Activated naive CD4-positive, alpha-beta T cell treated with anti-CD3 and anti-CD28 coated beads for 36 hours (primary cell): ENCODE results near the gene CCR6. TPM values are rescaled to one million over a fixed set of nuclear protein-coding genes. Genes with fewer than 3 reads are reported as not detected.

Experiments
- CTCF ChIA-PET: fragments of 350-600 bp; sonication (Branson Sonifier 250); formaldehyde crosslinking; loops from one replicate; lab custom pipeline; 2021; ENCODE audit warnings: antibody characterized with exemption; lab: Charles Lee
- DNase-seq: peaks from one replicate; pipeline ENCODE4 v3.0.0-alpha.2; 2020
- H3K27ac Mint-ChIP-seq: one replicate; pipeline ENCODE4 v1.8.0; 2021; ENCODE audit warnings: mild to moderate bottlenecking, mixed read lengths
- H3K27me3 Mint-ChIP-seq: one replicate; pipeline ENCODE4 v1.8.0; 2021; ENCODE audit warnings: low read depth, mixed read lengths
- H3K36me3 Mint-ChIP-seq: one replicate; pipeline ENCODE4 v1.8.0; 2021; ENCODE audit warnings: low read depth, mixed read lengths
- H3K4me1 Mint-ChIP-seq: one replicate; pipeline ENCODE4 v1.8.0; 2021; ENCODE audit warnings: low read depth, mixed read lengths
- H3K4me3 Mint-ChIP-seq: one replicate; pipeline ENCODE4 v1.8.0; 2021; ENCODE audit warnings: mild to moderate bottlenecking, moderate library complexity, mixed read lengths
- H3K9me3 Mint-ChIP-seq: one replicate; pipeline ENCODE4 v1.8.0; 2021; ENCODE audit warnings: mixed read lengths
- intact Hi-C: fragments of 100-400 bp; cut with micrococcal nuclease; formaldehyde crosslinking; loops from one replicate; pipeline ENCODE4 v1.15.1; 2023
- total RNA-seq, 2 experiments: library from RNA; stranded (reverse); gene quantifications; one replicate each; pipeline ENCODE4 v1.2.3, GENCODE V29; 2021

CCR6 gene
- total RNA-seq, 2 experiments from 2014 or later, result 0.31 to 0.37 TPM

DNA sequence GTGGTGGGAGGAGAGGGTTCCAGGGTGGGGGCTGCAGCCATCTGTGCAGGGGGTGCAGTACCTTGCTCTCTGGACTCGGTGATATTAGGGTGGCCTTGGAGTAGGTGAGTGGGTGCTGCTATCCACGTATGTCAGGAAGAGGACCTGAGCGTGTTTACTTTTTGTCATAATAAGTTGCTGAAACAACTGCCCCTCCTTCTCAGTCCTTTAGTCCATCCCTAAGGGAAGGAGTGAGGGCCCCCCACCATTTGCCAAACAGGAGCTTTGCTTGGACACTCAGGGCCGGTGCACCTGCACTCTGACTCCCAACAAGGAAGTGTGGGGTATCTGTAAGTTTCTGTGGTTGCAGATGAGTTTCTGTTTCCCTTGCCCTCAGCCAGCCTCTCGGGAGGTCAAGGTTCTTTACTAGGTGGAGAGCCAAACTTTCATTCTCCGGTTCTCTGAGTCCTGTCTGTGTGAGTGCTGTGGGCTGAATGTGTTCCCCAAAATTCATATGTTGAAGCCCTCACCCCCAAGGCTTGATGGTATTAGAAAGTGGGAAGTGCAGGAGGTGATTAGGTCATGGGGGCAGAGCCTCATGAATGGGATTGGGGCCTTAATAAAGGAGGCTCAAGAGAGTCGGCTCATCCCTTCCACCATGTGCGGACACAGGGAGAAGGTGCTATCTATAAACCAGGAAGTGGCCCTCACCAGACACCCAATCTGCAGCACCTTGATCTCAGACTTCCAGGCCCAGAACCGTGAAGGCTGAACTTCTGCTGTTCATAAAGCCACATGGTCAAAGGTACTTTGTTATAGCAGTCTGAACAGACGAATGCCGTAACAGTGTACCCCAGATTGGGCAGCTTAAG is 19.6 kb upstream of the CCR6 start:
- no peak overlapping the region for H3K27ac Mint-ChIP-seq
- H3K9me3 Mint-ChIP-seq, result no peaks in the 10 kb centered on the region
- H3K27me3 Mint-ChIP-seq, result no peaks in the 10 kb centered on the region
- H3K4me1 Mint-ChIP-seq, result peaks cover 10% of the 10 kb centered on the region
- CTCF ChIA-PET, result no interaction called here
- H3K36me3 Mint-ChIP-seq, result no peaks in the 10 kb centered on the region
- no peak overlapping the region for H3K4me3 Mint-ChIP-seq
- intact Hi-C loops, result no loop called here
- DNase-seq, result no peak

DNA sequence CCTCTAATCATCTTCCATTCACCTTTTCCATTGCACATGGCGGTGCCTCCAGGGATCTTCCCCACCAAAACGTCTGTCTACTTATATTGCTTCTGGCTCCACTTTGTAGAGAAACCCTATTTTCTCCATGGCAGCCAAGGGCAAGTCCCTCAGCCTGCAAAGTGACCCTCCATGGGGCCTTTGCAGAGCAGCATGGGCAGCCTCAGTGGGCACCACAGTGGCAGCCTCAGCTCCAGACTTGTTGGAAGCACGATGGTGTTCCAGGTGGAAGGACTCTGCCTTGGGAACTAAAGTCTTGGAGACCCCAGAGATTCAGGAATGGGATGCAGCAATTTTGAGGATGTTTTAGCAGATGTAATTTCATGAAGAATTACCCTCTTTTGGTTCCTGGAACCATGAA is 18.5 kb upstream of the CCR6 start:
- intact Hi-C loops, result no loop called here
- Mint-ChIP-seq H3K9me3 (no peaks in the 10 kb centered on the region), H3K27ac (no peak overlapping the region), H3K4me1 (peaks cover 3% of the 10 kb centered on the region), H3K36me3 (no peaks in the 10 kb centered on the region), H3K4me3 (no peak overlapping the region), H3K27me3 (no peaks in the 10 kb centered on the region)
- DNase-seq, result no peak
- CTCF ChIA-PET, result no interaction called here

DNA sequence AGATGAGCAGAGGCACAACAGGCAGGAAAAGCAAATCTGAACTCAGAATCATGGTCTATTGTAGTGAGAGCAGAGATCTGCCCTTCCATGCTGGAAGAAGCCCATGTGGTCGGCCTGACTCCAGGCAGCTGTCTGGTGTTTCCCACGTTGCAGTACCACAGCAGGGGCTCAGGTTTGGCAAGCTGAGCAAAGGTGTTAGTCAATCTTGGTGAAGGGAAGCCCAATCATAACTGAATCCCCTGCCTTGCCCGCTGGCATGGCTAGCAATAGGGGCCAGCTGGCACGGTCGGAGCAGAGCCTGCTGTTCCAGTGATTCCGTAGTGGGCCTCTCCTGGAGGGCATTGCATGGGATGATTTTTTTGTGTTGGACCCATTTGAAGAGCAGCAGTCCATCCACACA is 17.8 kb upstream of the CCR6 start:
- no peak for DNase-seq
- intact Hi-C loops, result no loop called here
- CTCF ChIA-PET, result no interaction called here
- Mint-ChIP-seq H3K9me3 (no peaks in the 10 kb centered on the region), H3K27ac (no peak overlapping the region), H3K4me1 (peaks cover 3% of the 10 kb centered on the region), H3K4me3 (no peak overlapping the region), H3K27me3 (peaks cover 1% of the 10 kb centered on the region), H3K36me3 (no peaks in the 10 kb centered on the region)

DNA sequence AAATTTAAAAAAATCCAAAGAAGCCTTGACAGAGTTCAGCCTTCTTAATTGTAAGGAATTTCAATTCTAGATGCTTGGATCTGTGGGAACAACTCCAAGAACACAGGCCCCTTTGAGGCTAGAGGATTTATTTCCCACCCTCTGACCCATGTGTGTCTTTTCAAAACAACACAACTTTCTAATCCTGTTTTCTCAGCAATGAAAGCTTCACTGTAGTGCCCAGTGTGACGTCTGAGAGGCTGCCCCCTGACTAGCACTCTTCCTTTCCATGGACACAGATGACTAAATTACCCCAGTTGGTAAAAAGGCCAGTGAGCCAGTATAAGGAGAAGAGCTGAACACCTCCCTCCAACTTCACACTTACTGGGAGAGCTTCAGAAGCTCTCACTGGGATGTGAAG is 16.5 kb upstream of the CCR6 start:
- H3K36me3 Mint-ChIP-seq, result no peaks in the 10 kb centered on the region
- no peaks in the 10 kb centered on the region for H3K9me3 Mint-ChIP-seq
- no peak for DNase-seq
- no peak overlapping the region for H3K4me3 Mint-ChIP-seq
- H3K27me3 Mint-ChIP-seq, result peaks cover 2% of the 10 kb centered on the region
- CTCF ChIA-PET, result no interaction called here
- intact Hi-C loops, result no loop called here
- no peak overlapping the region for H3K27ac Mint-ChIP-seq
- H3K4me1 Mint-ChIP-seq, result peaks cover 3% of the 10 kb centered on the region

DNA sequence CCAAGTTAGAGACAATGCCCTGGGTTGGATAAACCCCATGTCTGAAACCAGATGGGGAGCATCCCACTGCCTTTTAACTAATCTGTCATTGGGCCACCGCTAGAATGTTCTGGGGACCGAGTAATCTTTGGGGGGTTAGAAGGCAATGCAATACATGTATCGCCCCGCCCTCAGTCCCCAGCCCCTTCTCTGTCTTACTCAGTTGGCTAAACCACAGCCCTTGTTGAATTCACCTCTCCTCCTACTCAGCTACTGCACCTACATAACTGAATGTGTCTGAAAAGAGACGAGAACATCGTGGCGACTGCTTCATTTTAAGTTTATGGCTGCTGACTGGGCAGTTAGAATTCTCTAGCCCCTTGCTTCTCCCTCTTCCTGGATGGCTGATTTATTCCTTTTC is 15.1 kb upstream of the CCR6 start:
- Mint-ChIP-seq H3K36me3 (no peaks in the 10 kb centered on the region), H3K4me1 (peaks cover 11% of the 10 kb centered on the region), H3K27me3 (peaks cover 2% of the 10 kb centered on the region), H3K4me3 (no peak overlapping the region), H3K9me3 (no peaks in the 10 kb centered on the region), H3K27ac (no peak overlapping the region)
- no peak for DNase-seq
- intact Hi-C loops, result no loop called here
- CTCF ChIA-PET, result no interaction called here

DNA sequence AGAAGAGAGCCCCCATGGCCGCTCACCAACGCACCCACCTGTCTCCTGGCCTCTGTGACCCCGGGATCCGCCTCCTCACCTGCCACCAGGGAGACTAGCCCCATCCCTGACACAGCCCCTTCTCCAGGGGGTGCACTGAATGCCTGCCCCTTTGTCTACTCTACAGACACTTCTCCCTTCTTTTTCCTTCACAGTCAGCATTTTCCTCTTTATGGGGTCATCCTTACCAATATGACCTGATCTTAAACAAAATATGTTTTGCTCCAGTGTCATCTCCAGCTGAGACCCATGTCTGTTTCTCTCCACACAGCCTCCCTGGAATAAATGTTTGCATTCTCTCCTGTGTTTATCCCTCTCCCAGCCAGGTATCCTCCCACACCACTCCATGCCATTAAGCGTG is 14.6 kb upstream of the CCR6 start:
- intact Hi-C loops, result no loop called here
- CTCF ChIA-PET, result no interaction called here
- Mint-ChIP-seq H3K9me3 (no peaks in the 10 kb centered on the region), H3K36me3 (no peaks in the 10 kb centered on the region), H3K4me1 (peaks cover 11% of the 10 kb centered on the region), H3K27ac (no peak overlapping the region), H3K27me3 (peaks cover 2% of the 10 kb centered on the region), H3K4me3 (no peak overlapping the region)
- DNase-seq, result no peak

DNA sequence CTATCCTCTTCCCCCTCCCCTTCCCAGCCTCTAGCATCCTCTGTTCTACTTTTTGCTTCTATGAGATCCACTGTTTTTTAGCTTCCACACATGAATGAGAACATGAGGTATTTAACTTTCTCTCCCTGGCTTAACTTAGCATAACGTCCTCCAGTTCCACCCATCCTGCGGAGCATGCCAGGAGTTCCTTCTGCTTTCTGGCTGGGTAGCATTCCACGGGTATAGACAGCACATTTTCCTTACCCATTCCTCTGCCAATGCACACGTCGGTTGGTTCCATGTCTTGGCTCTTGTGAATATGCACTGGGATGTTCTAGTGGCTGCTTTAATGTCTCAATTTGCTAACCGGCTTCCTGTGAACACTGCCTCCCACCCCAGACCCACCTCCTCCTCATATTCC is 13.2 kb upstream of the CCR6 start:
- peaks cover 8% of the 10 kb centered on the region for H3K4me1 Mint-ChIP-seq
- H3K36me3 Mint-ChIP-seq, result no peaks in the 10 kb centered on the region
- H3K4me3 Mint-ChIP-seq, result no peak overlapping the region
- CTCF ChIA-PET, result no interaction called here
- no peaks in the 10 kb centered on the region for H3K9me3 Mint-ChIP-seq
- no peak for DNase-seq
- no peak overlapping the region for H3K27ac Mint-ChIP-seq
- H3K27me3 Mint-ChIP-seq, result peaks cover 2% of the 10 kb centered on the region
- intact Hi-C loops, result no loop called here

DNA sequence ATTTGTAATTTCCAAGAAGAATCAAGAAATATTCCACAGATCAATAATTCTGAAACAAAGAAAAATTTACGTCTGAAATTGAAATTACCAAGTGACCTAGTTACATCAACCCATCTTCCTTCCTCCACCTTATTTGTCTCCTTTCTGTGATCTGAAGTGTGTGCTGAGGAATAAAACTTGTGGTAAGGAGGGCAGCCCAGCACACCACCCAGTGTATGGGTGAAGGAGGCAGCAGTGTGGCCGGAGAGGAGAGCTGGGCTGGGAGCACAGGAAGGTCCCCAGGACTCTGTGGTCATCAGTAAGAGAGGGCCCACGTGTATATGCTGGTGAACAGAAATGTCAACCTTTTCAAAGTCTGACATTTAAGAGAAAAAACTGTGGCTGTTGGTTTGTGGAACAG is 11.3 kb upstream of the CCR6 start:
- Mint-ChIP-seq H3K9me3 (no peaks in the 10 kb centered on the region), H3K27ac (peak overlapping the region; percentile 71), H3K36me3 (no peaks in the 10 kb centered on the region), H3K4me1 (peaks cover 8% of the 10 kb centered on the region), H3K4me3 (peak overlapping the region; percentile 58), H3K27me3 (peaks cover 2% of the 10 kb centered on the region)
- intact Hi-C loops, result no loop called here
- DNase-seq, result no peak
- CTCF ChIA-PET, result no interaction called here

DNA sequence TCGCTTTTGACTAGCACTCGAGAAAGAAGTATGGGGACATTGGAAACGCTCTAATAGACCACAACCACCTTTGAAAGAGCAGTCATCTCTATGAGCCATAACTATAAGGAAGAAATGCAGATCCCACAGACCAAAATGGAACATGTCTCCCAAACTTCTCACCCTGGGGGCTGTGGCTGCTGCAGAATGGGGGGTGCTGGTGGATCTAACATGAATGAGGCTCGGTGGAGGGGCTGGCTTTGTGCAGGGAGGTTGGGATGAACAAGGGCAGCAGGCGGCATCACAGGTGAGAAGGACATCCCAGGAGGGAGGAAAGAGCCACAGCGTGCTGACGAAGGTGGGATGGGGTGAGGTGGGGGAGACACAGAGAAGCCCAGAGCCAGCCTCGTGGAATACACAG is 10.5 kb upstream of the CCR6 start:
- intact Hi-C loops, result no loop called here
- H3K9me3 Mint-ChIP-seq, result no peaks in the 10 kb centered on the region
- CTCF ChIA-PET, result no interaction called here
- peak overlapping the region; percentile 41 for H3K4me3 Mint-ChIP-seq
- H3K4me1 Mint-ChIP-seq, result peaks cover 8% of the 10 kb centered on the region
- no peak for DNase-seq
- H3K27me3 Mint-ChIP-seq, result peaks cover 2% of the 10 kb centered on the region
- peak overlapping the region; percentile 11 for H3K27ac Mint-ChIP-seq
- no peaks in the 10 kb centered on the region for H3K36me3 Mint-ChIP-seq

DNA sequence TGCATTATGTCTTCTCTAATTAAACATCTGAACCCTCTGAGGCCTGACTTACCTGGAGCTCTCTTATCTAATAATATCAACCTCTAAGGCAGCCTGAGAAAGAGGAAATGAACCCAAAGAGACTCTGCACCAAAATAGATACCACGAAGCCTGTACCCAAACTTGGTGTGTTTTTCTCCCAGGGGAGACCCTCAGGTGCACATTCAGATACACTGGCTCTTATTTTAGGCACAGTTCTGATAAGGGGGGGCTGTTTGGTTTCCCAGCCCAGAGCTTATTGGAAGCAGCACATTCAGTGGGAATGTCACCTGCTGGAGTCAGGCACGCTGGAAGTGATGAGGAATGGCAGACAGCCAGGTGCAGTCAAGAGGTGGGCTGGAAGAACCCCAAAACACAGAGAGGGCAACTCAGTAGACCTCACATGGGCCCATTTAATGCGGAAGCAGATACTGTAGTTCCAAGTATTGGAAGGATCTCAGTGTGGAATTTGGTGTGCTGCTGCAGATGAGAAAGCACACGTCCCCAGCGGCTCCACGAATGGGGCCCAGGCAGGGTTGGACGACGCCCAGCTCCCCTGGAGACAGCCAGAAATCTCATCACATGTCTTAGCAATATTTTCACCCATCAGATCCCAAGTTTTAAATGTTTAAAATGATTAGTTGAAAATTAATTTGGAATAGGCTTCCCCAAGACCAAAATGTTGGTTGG is 9.7 kb upstream of the CCR6 start:
- intact Hi-C loops, result no loop called here
- CTCF ChIA-PET, result no interaction called here
- Mint-ChIP-seq H3K36me3 (no peaks in the 10 kb centered on the region), H3K4me3 (no peak overlapping the region), H3K27me3 (peaks cover 2% of the 10 kb centered on the region), H3K27ac (no peak overlapping the region), H3K4me1 (peaks cover 8% of the 10 kb centered on the region), H3K9me3 (no peaks in the 10 kb centered on the region)
- DNase-seq, result no peak

DNA sequence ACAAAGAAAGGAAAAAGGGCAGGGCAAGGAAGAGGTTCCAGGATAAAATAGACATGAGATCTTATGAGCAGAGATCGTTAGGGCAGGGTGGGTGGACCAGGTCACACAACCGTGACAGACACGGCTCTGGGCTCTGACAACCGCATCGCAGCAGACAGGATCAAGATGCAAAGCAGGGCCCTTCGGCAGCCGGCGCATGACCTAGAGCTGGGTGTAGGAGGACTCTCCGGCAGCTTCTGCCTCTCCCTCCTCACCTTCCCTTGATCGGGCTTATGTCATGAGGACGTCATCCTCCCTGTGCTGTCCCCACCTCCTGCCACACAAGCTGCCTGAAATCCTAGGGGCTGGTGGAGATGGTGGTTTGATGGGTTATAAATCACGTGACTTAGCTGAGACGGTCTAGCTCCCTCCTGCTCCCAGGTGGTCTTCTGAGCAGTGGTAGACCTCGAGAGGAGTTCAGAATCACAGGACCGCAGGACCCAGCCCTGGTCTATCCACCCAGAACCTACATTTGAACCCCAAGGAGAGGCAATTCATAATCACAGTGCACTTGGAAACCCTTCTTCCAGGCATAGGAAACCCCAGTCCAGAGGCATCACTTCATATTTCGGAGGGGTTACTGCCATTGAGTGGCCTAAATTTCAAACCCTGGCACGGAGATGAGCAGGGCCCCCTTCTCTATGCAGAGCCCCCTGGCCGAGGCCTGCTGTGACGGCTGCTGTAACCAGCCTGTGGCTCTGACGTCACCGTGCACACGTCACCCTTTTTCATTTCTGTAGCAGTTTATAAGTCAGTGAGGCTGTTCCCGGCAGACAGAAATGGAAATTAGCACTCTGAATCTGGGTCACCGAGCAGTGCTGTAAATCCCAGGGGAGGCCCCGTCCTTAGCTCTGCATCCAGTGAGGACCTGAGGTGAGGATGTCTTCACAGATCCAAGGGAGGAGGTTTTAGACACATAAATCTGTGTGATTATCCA is 8.7 kb upstream of the CCR6 start:
- intact Hi-C loops, result loop anchor here (1.0 to 2.0 kb wide), 2 partner anchors 35 to 67 kb away; no protein-coding TSS in a partner anchor
- peak; percentile 51 for DNase-seq
- CTCF ChIA-PET, result no interaction called here
- H3K27me3 Mint-ChIP-seq, result peaks cover 2% of the 10 kb centered on the region
- H3K27ac Mint-ChIP-seq, result peak overlapping the region; percentile 46
- no peaks in the 10 kb centered on the region for H3K9me3 Mint-ChIP-seq
- H3K4me1 Mint-ChIP-seq, result peaks cover 17% of the 10 kb centered on the region
- no peak overlapping the region for H3K4me3 Mint-ChIP-seq
- H3K36me3 Mint-ChIP-seq, result no peaks in the 10 kb centered on the region

DNA sequence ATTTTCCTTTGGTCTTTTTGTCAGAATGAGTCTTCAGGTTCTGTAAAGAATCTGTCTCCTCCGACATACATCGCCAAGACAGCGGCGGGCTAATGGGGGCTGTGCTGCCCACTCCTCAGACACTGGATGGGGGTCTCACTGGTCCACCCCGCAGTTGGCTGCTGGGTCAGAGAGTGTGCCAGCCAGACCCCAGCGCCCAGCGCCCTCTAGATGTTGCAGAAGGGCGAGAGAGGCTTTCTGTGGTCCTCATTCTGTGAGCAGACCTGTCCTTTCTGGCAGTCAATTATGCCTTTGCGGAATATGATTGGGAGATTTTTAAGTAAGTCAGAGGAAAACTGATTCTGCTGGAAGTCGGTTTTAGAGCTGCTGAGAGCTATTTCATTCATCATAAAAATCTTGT is 7.8 kb upstream of the CCR6 start:
- no peak overlapping the region for H3K4me3 Mint-ChIP-seq

More for the DNA sequence above, 7.8 kb upstream of the CCR6 start:
- DNase-seq, result no peak
- Mint-ChIP-seq H3K27ac (no peak overlapping the region), H3K4me1 (peaks cover 25% of the 10 kb centered on the region), H3K36me3 (no peaks in the 10 kb centered on the region), H3K27me3 (peaks cover under 1% of the 10 kb centered on the region), H3K9me3 (no peaks in the 10 kb centered on the region)
- intact Hi-C loops, result loop anchor here (2.0 kb wide), 1 partner anchor 68 kb away; no protein-coding TSS in a partner anchor
- CTCF ChIA-PET, result no interaction called here
